ENCODE results near the gene RPL13.

RPL13 gene

GRCh38 chr16:89552329-89552728 is 8.2 kb upstream of the RPL13 start:
- Histone ChIP-seq H3K9me3 (ENCODE audit: control insufficient read depth, insufficient read depth, low read depth, low read length) (no peaks in the 10 kb centered on the region), H3K27ac (ENCODE audit: extremely low read depth, low read depth, low read length) (no peak overlapping the region), H3K4me1 (ENCODE audit: control insufficient read depth, insufficient read depth, low read length) (no peaks in the 10 kb centered on the region), H3K36me3 (ENCODE audit: control insufficient read depth in 2 of 2, insufficient read depth in 1 of 2, low read length in 2 of 2) (peaks cover 0 to 94% of the 10 kb centered on the region in 2 experiments; a peak in 2 of 3 replicates), H3K4me3 (ENCODE audit: low read depth, low read length) (no peak overlapping the region)
- TF ChIP-seq ELK4 (IDR thresholded peaks at IDR 0.05; ENCODE audit: borderline replicate concordance, low read depth, low read length) = no peak
- TF ChIP-seq ZBTB10 (tag by site-specific recombination; IDR thresholded peaks at IDR 0.05) = no peak
- no peak for TF ChIP-seq ZNF501 (tag by site-specific recombination; IDR thresholded peaks at IDR 0.05)
- no peak for TF ChIP-seq KLF16 (tag by site-specific recombination; IDR thresholded peaks at IDR 0.05)
- no peak for TF ChIP-seq ZNF560 (tag by site-specific recombination; IDR thresholded peaks at IDR 0.05; ENCODE audit: borderline replicate concordance)
- no peak for TF ChIP-seq ZNF670 (tag by site-specific recombination; IDR thresholded peaks at IDR 0.05; ENCODE audit: low read depth)
- ChIA-PET CTCF (interaction anchor here (1.0 kb wide), 1 partner anchor 15 kb away, joined by 3 read pairs; no protein-coding TSS in a partner anchor), POLR2A (no interaction called here)

GRCh38 chr16:89552913-89553312 is 7.6 kb upstream of the RPL13 start:
- Histone ChIP-seq H3K9me3 (ENCODE audit: control insufficient read depth, insufficient read depth, low read depth, low read length) (no peaks in the 10 kb centered on the region), H3K4me1 (ENCODE audit: control insufficient read depth, insufficient read depth, low read length) (no peaks in the 10 kb centered on the region), H3K27ac (ENCODE audit: extremely low read depth, low read depth, low read length) (no peak overlapping the region), H3K36me3 (ENCODE audit: control insufficient read depth in 2 of 2, insufficient read depth in 1 of 2, low read length in 2 of 2) (peaks cover 0 to 93% of the 10 kb centered on the region in 2 experiments; a peak in 2 of 3 replicates), H3K4me3 (ENCODE audit: low read depth, low read length) (no peak overlapping the region)
- ChIA-PET CTCF (no interaction called here), POLR2A (no interaction called here)
- TF ChIP-seq GLI4 (tag by site-specific recombination; IDR thresholded peaks at IDR 0.05) = no peak

GRCh38 chr16:89553733-89554132 is 6.7 kb upstream of the RPL13 start:
- CTCF ChIA-PET = no interaction called here
- Histone ChIP-seq H3K36me3 (ENCODE audit: control insufficient read depth in 2 of 2, insufficient read depth in 1 of 2, low read length in 2 of 2) (peaks cover 0 to 87% of the 10 kb centered on the region in 2 experiments; a peak in 2 of 3 replicates), H3K9me3 (ENCODE audit: control insufficient read depth, insufficient read depth, low read depth, low read length) (no peaks in the 10 kb centered on the region), H3K4me1 (ENCODE audit: control insufficient read depth, insufficient read depth, low read length) (no peaks in the 10 kb centered on the region), H3K27ac (ENCODE audit: extremely low read depth, low read depth, low read length) (no peak overlapping the region), H3K4me3 (ENCODE audit: low read depth, low read length) (no peak overlapping the region)
- TF ChIP-seq PRDM1 (tag by site-specific recombination; IDR thresholded peaks at IDR 0.05) (no peak), HOXD13 (CRISPR knock-in tag; IDR thresholded peaks at IDR 0.05; ENCODE audit: borderline replicate concordance) (no peak), ZNF114 (tag by site-specific recombination; IDR thresholded peaks at IDR 0.05) (no peak), ZNF585B (tag by site-specific recombination; IDR thresholded peaks at IDR 0.05) (no peak), ZNF174 (tag by site-specific recombination; IDR thresholded peaks at IDR 0.05) (no peak)
- POLR2A ChIA-PET = interaction anchor here (0.6 kb wide), 1 partner anchor 29 kb away, joined by 4 read pairs; no protein-coding TSS in a partner anchor

GRCh38 chr16:89554343-89554742 is 6.1 kb upstream of the RPL13 start:
- ChIA-PET CTCF (no interaction called here), POLR2A (interaction anchor here (0.7 kb wide), 1 partner anchor 438 kb away, joined by 5 read pairs; no protein-coding TSS in a partner anchor)
- H3K4me3 ChIP-seq (ENCODE audit: low read depth, low read length) = no peak overlapping the region
- no peaks in the 10 kb centered on the region for H3K4me1 ChIP-seq (ENCODE audit: control insufficient read depth, insufficient read depth, low read length)
- H3K36me3 ChIP-seq (ENCODE audit: control insufficient read depth in 2 of 2, insufficient read depth in 1 of 2, low read length in 2 of 2) = peaks cover 0 to 81% of the 10 kb centered on the region in 2 experiments; a peak in 2 of 3 replicates
- H3K9me3 ChIP-seq (ENCODE audit: control insufficient read depth, insufficient read depth, low read depth, low read length) = no peaks in the 10 kb centered on the region
- no peak overlapping the region for H3K27ac ChIP-seq (ENCODE audit: extremely low read depth, low read depth, low read length)
- TF ChIP-seq PRDM10 (tag by site-specific recombination; IDR thresholded peaks at IDR 0.05) (no peak), ZNF529 (tag by site-specific recombination; IDR thresholded peaks at IDR 0.05; ENCODE audit: insufficient replicate concordance) (no peak), ZNF549 (tag by site-specific recombination; IDR thresholded peaks at IDR 0.05) (no peak), HOXC10 (CRISPR knock-in tag; IDR thresholded peaks at IDR 0.05) (no peak), ZNF701 (tag by site-specific recombination; IDR thresholded peaks at IDR 0.05) (no peak), IKZF3 (tag by site-specific recombination; IDR thresholded peaks at IDR 0.05) (no peak)
